ENCODE measurements around the gene NCKAP5.

The NCKAP5 gene

DNA sequence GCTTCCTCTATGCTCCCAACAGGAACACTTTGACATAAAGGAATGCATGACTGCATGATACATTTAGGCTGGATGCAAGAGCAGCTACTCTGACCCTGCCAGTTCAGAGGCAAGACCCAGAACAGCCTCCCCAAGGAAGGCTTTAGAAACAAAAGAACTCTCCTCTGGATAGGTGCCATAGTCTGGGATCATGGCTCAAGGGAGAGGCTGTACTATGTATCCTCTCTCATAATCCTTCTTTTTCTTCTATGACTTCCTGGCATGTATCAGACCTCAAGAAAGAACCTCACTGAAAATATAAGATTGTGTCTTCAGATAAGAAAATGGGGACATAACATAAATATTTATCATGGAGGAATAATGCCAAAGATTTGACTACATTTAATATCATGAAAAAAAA is 704.3 kb downstream of the NCKAP5 start:
- peaks cover 2% of the 10 kb centered on the region for H3K27me3 ChIP-seq (ENCODE audit: insufficient read depth, poor library complexity, severe bottlenecking)
- ATAC-seq (ENCODE audit: low read depth), result no peak

GRCh38 chr2:132860220-132860619 is 708.0 kb downstream of the NCKAP5 start:
- Histone ChIP-seq H3K9me3 (ENCODE audit: severe bottlenecking) (no peaks in the 10 kb centered on the region), H3K4me3 (ENCODE audit: severe bottlenecking) (no peak overlapping the region), H3K27me3 (ENCODE audit: insufficient read depth, poor library complexity, severe bottlenecking) (no peaks in the 10 kb centered on the region), H3K36me3 (ENCODE audit: low read depth) (no peaks in the 10 kb centered on the region), H3K27ac (ENCODE audit: poor library complexity, severe bottlenecking) (no peak overlapping the region), H3K4me1 (ENCODE audit: insufficient read depth, poor library complexity, severe bottlenecking) (no peaks in the 10 kb centered on the region)
- DNase-seq (ENCODE audit: low spot score) (no peak), ATAC-seq (ENCODE audit: low read depth) (no peak)
- no peak for TF ChIP-seq CTCF (IDR thresholded peaks at IDR 0.05; ENCODE audit: poor library complexity, severe bottlenecking)

More for the DNA sequence above, 704.3 kb downstream of the NCKAP5 start:
- H3K9me3 ChIP-seq (ENCODE audit: severe bottlenecking), result no peaks in the 10 kb centered on the region
- DNase-seq (ENCODE audit: low spot score), result no peak
- H3K4me1 ChIP-seq (ENCODE audit: insufficient read depth, poor library complexity, severe bottlenecking), result no peaks in the 10 kb centered on the region
- H3K4me3 ChIP-seq (ENCODE audit: severe bottlenecking), result no peak overlapping the region
- H3K36me3 ChIP-seq (ENCODE audit: low read depth), result no peaks in the 10 kb centered on the region
- no peak for TF ChIP-seq CTCF (IDR thresholded peaks at IDR 0.05; ENCODE audit: poor library complexity, severe bottlenecking)
- H3K27ac ChIP-seq (ENCODE audit: poor library complexity, severe bottlenecking), result no peak overlapping the region

- no peaks in the 10 kb centered on the region for H3K9me3 ChIP-seq (ENCODE audit: severe bottlenecking)
- H3K36me3 ChIP-seq (ENCODE audit: low read depth), result no peaks in the 10 kb centered on the region
- H3K4me1 ChIP-seq (ENCODE audit: insufficient read depth, poor library complexity, severe bottlenecking), result no peaks in the 10 kb centered on the region
- H3K4me3 ChIP-seq (ENCODE audit: severe bottlenecking), result no peak overlapping the region
- no peak overlapping the region for H3K27ac ChIP-seq (ENCODE audit: poor library complexity, severe bottlenecking)
- H3K27me3 ChIP-seq (ENCODE audit: insufficient read depth, poor library complexity, severe bottlenecking), result no peaks in the 10 kb centered on the region
- DNase-seq (ENCODE audit: low spot score), result no peak
- no peak for ATAC-seq (ENCODE audit: low read depth)
- TF ChIP-seq CTCF (IDR thresholded peaks at IDR 0.05; ENCODE audit: poor library complexity, severe bottlenecking), result no peak
Observed at GRCh38 chr2:132859590-132859989, 708.7 kb downstream of the NCKAP5 start.

DNA sequence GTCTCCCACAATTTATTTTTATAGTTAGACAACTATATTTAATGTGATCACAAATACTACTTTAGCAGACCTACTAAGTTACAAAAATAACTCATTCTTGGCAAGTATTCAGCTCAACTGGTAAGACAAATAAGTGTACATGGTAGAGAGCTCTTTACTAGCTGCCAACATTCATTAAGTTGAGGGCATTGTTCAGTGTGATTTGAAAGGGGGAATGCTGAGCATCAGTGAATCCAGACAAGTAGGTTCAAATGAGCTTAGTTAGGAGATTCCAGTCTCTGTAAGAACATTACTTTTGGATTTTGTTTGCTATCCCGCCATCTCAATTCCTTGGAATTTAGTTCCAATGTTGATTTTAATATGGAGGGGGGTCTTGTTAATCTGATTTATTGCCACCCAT is 710.9 kb downstream of the NCKAP5 start:
- ATAC-seq (ENCODE audit: low read depth), result no peak
- no peak for DNase-seq (ENCODE audit: low spot score)
- Histone ChIP-seq H3K36me3 (ENCODE audit: low read depth) (no peaks in the 10 kb centered on the region), H3K27ac (ENCODE audit: poor library complexity, severe bottlenecking) (no peak overlapping the region), H3K9me3 (ENCODE audit: severe bottlenecking) (no peaks in the 10 kb centered on the region), H3K4me3 (ENCODE audit: severe bottlenecking) (no peak overlapping the region), H3K4me1 (ENCODE audit: insufficient read depth, poor library complexity, severe bottlenecking) (no peaks in the 10 kb centered on the region), H3K27me3 (ENCODE audit: insufficient read depth, poor library complexity, severe bottlenecking) (no peaks in the 10 kb centered on the region)
- no peak for TF ChIP-seq CTCF (IDR thresholded peaks at IDR 0.05; ENCODE audit: poor library complexity, severe bottlenecking)

DNA sequence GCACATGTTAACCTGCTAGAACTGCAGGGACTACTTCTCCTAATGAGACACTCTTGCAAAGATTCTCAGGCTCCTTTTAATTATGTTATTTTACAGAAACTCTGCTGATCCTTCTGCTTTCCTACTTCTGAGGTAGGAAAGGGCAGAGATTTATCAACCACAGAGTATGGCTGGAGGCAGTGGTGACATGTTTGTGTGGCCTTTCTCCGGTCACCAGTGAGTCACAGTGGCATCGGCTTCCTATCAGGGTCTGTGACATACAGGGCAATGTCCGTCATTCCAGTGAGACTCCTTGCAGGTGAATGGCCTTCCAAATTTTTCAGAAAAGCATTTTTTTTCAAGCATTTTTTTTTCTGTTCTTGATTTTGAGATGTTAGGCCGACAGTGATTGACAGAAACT is 717.6 kb downstream of the NCKAP5 start:
- TF ChIP-seq CTCF (IDR thresholded peaks at IDR 0.05; ENCODE audit: poor library complexity, severe bottlenecking), result no peak
- no peak for ATAC-seq (ENCODE audit: low read depth)
- no peaks in the 10 kb centered on the region for H3K4me1 ChIP-seq (ENCODE audit: insufficient read depth, poor library complexity, severe bottlenecking)
- DNase-seq (ENCODE audit: low spot score), result no peak
- H3K27ac ChIP-seq (ENCODE audit: poor library complexity, severe bottlenecking), result no peak overlapping the region
- H3K4me3 ChIP-seq (ENCODE audit: severe bottlenecking), result no peak overlapping the region
- H3K9me3 ChIP-seq (ENCODE audit: severe bottlenecking), result no peaks in the 10 kb centered on the region
- H3K36me3 ChIP-seq (ENCODE audit: low read depth), result no peaks in the 10 kb centered on the region
- H3K27me3 ChIP-seq (ENCODE audit: insufficient read depth, poor library complexity, severe bottlenecking), result peaks cover 6% of the 10 kb centered on the region

Measured in RWPE2 (cell line).